T47D (cell line): ENCODE data around the gene LRRC8D.

Source experiments
- DNase-seq, 2 experiments: peaks; one replicate each; pipeline versions ENCODE4 v3.0.0 to v3.0.0-alpha.2; 2011 to 2012; ENCODE audit warnings: low read depth in 1 of 2, low spot score in 1 of 2
- JUND ChIP-seq: IDR thresholded peaks from 2 replicates; pipeline ENCODE4 v1.6.1; 2012; ENCODE audit warnings: low read depth
- in situ Hi-C: cut with HindIII; loops from 2 replicates; pipeline ENCODE4 v1.10.0; 2016; ENCODE audit warnings: low sequenced_read_pairs, low pct_unique_long_range_greater_than_20kb

The LRRC8D gene

DNA sequence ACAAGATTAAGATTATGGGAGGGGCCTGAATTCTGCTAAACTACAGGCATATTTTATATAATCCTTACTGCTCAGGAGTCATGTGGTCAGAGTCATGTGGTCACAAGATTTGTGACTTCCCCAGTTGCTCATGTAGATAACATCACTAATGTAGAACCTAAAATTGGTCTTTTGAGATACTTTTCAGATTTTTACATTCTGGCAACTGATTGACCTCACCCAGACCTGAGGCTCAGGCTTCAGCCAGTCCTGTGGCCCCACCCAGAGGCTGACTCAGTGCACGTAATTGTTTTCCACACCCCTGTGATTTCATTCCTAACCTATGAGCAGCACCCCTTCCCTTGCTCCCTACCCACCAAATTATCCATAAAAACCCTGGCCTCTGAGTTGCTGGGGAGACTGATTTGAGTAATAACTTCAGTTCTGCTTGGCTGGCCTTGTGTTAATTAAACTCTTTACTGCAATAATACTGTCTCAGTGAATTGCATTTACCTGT is 132.3 kb downstream of the LRRC8D start:
- DNase-seq = peak in 1 of 2 experiments; percentile 22
- in situ Hi-C loops = no loop called here
- no peak for TF ChIP-seq JUND

DNA sequence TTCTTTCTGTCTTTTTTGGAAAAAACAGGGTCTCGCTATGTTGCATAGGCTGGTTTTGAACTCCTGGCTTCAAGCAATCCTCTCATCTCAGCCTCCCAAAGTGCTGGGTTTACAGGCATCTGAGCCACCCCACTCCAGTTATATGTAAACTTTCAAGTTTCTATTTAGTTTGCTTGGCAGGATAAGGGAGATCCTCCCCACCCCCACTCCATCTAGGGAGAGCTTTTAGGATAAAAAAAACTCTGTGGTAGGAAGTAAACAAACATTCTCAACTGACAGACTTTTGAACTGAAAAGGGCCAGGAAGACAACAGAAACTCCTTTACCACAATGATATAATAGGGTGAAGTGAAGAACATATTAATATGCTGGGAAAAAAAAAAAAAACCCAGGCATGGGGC is 133.1 kb downstream of the LRRC8D start:
- DNase-seq = no peak
- TF ChIP-seq JUND = no peak
- in situ Hi-C loops = no loop called here

DNA sequence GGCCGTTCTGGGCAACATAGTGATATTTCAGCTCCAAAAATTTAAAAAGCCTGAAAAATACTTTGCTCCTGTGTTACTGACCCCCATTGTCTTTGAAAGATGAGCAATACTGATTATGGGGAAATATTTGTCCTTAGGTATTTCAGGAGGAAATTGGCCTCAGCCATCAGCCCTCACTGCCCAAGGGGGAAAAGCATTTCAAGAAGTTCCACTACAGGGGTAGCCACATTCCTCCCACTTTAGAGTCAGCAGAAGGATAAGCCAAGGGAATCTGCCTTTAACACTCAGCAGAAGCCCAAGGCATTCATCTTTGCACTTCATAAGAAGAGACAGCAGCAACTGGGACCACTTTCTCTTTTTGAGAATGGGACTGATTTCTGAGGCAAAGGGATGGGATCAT is 133.6 kb downstream of the LRRC8D start:
- no peak for TF ChIP-seq JUND
- DNase-seq = peak in 1 of 2 experiments; percentile 46
- in situ Hi-C loops = no loop called here

DNA sequence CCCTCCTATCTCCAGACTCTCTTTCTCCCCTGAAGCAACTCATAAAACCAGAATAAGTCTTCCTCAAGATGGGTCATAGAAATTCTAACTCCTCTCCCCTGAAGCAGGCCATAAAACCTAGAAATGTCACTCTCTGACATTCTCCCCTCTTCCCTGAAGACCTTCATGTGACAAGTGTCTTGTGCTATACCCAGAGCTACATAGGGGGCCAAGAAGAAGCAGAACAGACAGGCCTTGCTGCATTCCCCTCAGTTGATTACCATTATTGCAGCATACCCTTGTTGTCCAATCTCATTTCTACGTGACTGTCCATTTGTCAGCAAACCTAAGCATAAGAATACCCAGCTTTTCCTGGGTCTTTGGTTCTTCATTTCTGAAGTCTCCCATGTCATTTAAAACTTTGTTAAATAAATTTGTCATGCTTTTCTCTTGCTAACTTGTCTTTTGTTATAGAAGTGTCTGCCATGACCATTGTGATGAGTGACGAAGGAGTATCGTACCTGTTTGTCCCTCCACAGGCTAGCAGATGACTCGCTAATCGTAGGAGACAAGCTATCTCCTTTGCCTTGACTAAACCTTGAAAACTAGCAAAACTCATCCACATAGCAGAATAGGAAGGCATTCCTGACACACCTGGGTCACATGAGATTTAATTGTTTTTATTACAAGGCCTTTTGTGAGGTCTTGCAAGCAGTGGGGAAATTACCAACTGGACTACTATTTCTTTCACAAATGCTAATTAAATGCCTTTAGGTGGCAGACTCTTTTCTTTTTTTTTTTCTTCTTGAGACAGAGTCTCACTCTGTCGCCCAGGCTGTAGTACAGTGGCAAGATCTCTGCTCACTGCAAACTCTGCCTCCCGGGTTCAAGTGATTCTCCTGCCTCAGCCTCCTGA is 134.7 kb downstream of the LRRC8D start:
- TF ChIP-seq JUND = no peak
- no peak for DNase-seq
- in situ Hi-C loops = no loop called here

DNA sequence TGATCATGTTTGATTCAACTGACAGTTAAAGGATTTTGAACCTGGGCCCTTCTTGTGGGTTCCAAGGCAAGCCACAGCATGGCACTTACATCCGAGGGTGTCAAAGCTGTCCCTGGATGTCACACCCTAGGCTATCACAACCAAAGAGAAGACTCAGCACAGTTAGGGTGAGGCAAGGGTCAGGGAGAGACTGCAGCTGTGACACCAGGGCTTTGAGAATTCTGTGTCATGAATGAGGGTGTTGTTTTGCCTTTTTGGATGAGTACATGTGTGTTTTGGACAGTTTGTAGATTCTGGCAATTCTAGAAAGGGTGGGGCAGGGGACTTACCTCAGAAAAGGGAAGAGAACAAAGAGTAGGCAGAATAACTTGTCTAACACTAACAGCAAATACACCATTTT is 136.3 kb downstream of the LRRC8D start:
- in situ Hi-C loops = no loop called here
- no peak for TF ChIP-seq JUND
- DNase-seq = no peak

DNA sequence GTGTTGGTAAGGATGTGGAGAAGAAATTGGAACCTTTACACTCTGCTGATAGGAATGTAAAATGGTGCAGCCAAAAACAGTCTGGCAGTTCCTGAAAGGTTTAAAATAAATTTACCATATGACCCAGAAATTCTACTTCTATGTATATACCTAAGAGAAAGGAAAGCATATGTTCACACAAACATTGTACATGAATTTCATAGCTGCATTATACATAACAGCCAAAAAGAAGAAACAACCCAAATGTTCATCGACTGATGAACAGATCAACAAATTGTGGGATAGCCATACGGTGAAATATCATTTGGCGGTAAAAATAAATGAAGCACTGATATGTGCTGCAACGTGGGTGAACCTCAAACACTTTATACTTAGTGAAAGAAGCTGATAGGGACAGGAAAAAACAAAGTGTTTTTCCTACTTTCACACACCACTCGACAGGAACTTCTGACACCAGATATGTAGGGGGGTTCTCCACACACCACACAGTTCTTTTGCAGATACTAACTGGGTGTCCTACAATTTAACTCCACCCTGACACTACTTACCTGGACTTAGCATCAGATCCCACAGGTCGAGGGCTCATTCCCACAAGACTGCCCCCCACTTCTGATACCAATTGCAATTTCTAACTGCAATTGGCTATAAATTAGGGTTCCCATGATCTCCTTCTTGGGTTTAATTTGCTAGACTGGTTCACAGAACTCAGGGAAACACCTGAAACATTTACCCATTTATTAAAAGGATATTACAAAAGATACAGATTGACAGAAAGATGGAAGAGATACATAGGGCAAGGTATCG is 138.2 kb downstream of the LRRC8D start:
- in situ Hi-C loops = no loop called here
- no peak for TF ChIP-seq JUND
- no peak for DNase-seq

DNA sequence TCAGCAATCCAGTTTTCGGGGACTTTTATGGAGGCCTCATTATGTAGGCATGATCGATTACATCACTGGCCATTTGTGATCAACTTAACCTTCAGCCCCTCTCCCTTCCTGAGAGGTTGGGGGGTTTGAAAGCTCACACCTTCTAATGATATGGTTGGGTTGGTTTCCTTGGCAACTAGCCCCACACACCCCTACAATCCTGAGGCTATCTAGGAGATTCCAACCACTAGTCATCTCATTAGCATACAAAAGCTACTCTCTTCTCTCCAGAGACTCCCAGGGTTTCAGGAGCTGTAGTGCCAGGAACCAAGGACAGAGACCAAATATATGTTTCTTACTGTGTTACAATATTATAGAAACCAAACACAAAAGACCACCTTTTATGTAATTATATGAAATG is 138.9 kb downstream of the LRRC8D start:
- in situ Hi-C loops = no loop called here
- DNase-seq = no peak
- no peak for TF ChIP-seq JUND

DNA sequence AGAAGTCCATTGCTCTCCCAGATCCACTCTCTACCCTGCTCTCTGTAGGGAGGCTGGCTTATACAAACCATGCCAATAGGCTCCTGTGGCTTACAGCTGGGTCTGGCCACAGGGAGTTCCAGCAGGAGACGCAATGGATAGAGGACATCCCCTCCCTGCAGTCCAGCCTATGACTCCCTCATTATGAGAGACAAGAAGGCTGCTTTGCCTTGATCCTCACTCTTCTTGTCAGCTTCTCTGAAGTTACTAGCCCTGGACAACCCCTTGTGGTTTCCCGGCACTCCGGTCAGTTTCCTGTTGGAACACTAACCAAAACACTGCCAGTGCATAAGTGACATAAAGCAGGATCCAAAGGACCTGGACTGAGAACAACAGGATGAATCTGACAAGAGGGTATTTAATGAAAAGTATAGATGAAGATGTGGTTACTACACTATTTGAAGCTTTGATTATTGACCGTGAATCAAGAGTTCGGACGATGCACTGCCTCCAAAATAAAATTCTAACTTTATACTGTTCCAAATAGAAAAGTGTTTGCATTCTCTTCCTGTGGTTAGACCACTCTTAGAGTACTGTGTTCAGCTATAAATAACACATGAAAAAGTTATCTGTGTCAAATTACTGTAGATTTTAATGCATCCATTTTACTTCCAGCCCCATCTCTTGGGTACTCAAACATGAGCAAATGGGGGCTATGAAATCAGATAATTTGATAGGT is 141.4 kb downstream of the LRRC8D start:
- TF ChIP-seq JUND = no peak
- no peak for DNase-seq
- in situ Hi-C loops = no loop called here

DNA sequence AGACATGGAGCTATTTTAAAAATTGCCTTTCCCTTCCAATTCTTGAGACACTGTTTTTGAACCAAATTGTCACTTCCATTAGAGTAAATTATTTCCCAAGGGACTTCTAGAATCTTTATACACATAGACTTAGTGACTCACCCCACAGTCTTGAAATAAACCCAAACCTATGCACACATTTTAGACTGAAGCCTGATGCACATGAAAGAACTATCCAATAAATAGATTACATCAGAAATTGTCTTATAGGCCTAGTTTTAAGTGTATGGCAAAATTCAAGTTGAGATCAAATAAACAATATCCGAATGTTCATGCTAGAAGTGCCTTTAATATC is 141.9 kb downstream of the LRRC8D start:
- DNase-seq = no peak
- no peak for TF ChIP-seq JUND
- in situ Hi-C loops = no loop called here

DNA sequence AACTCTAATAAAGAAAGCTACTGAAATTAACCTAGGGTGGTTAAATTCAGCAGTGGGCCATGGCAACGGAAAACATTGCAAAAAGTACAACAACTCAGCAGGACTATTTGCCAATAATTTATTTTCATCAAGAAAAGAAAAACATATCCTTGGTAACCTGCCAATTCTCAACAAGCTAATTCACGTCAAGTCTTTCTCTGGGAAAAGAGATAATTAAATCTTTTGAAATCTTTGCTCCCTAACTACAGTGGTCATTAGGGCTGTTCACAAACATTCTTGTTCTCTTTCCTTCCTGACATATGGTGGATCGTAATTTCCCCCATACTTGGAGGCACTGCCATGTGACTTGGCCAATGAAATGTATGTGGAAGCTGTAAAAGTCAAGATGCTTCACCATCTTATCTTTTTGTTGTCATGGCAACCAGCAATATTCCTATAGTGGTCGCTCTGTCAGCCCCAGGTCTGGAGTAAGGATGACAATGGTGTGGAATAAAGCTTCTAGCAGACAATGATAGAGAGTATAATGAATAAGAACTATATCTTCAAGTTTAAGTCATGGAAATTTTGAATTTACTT is 144.4 kb downstream of the LRRC8D start:
- TF ChIP-seq JUND = no peak
- in situ Hi-C loops = no loop called here
- no peak for DNase-seq

DNA sequence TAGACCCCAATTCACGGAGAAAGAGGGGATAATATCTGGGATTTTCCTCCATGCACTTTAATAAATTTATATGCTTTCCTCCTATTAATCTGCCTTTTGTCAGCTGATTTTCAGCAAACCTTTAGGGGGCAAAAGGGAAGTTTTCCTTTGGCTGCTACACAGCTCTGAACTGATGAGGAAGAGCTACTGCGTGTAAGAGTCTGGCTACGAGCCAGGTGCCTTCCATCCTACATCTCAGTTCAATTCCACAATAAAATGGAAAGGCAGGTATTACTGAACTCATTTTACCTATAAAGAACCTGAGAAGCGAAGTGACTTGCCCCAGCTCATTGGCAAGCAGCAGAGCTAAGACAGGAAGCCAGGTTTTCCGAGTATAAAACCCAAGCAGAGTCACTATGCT is 145.8 kb downstream of the LRRC8D start:
- in situ Hi-C loops = no loop called here
- no peak for DNase-seq
- no peak for TF ChIP-seq JUND

DNA sequence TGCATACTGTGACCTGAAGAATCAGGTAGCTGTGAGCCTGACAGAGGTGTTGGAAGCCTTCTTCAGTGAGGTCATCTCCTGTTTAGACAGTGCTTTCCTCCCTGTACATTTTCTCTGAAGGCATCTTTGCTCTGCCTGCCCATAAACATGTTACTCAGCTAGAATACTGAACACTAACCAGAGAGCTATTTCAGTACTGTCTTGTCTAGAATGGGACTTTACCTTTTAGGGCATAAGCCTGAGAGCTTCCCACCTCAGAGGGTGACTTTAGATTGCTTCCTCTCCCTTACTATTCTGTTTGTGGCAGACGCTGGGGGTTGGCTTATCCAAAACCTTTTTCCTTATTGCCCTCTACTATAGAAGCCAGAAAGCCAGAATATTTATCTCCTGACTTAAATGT is 150.8 kb downstream of the LRRC8D start:
- in situ Hi-C loops = no loop called here
- DNase-seq = no peak
- TF ChIP-seq JUND = no peak
